ENCODE results near the gene AVEN.

Gene AVEN

GRCh38 chr15:33846142-33846541 is 192.9 kb downstream of the AVEN start:
- no peak overlapping the region for H2BK120ac ChIP-seq (ENCODE audit: insufficient read depth, low read length, poor library complexity)
- no peak overlapping the region for H2AFZ ChIP-seq (ENCODE audit: insufficient read depth, low read length, poor library complexity)
- H3K23ac ChIP-seq (ENCODE audit: low read length) = no peak overlapping the region
- DNase-seq = peak; percentile 86 to 96
- H3K27me3 ChIP-seq (ENCODE audit: insufficient read depth, low read length) = no peaks in the 10 kb centered on the region
- H3K9ac ChIP-seq (ENCODE audit: low read length) = no peak overlapping the region
- H4K8ac ChIP-seq (ENCODE audit: low read depth, low read length) = no peak overlapping the region
- peaks cover 6% of the 10 kb centered on the region in 2 experiments for H3K36me3 ChIP-seq (ENCODE audit: control insufficient read depth in 1 of 2, insufficient read depth in 2 of 2, low read length in 2 of 2)
- no peak overlapping the region for H3K4ac ChIP-seq (ENCODE audit: low read depth, low read length)
- H2BK12ac ChIP-seq (ENCODE audit: low read length) = no peak overlapping the region
- H4K12ac ChIP-seq (ENCODE audit: low read depth, low read length) = no peak overlapping the region
- no peak overlapping the region for H2AK5ac ChIP-seq (ENCODE audit: low read length)
- no peaks in the 10 kb centered on the region for H3K79me2 ChIP-seq (ENCODE audit: control insufficient read depth, insufficient read depth, low read length, poor library complexity)
- no peak overlapping the region for H3K4me3 ChIP-seq (ENCODE audit: low read depth, low read length)
- H3K4me2 ChIP-seq (ENCODE audit: low read length) = no peak overlapping the region
- H3K27ac ChIP-seq (ENCODE audit: low read depth, low read length) = peak overlapping the region; percentile 35
- WGBS (ENCODE audit: extremely low coverage, insufficient coverage, insufficient read length) = no CpG with 5 or more reads among the region's 2 CpGs
- peaks cover 7 to 11% of the 10 kb centered on the region in 2 experiments for H3K4me1 ChIP-seq (ENCODE audit: control insufficient read depth in 1 of 2, insufficient read depth in 2 of 2, low read length in 2 of 2)
- H4K91ac ChIP-seq (ENCODE audit: low read depth, low read length) = no peak overlapping the region
- H2BK5ac ChIP-seq (ENCODE audit: low read depth, low read length, poor library complexity) = no peak overlapping the region
- no peak overlapping the region for H3K14ac ChIP-seq (ENCODE audit: low read length)
- H3K18ac ChIP-seq (ENCODE audit: low read length) = no peak overlapping the region
- H3K79me1 ChIP-seq (ENCODE audit: low read length) = peaks cover 4% of the 10 kb centered on the region
- no peaks in the 10 kb centered on the region for H3K9me3 ChIP-seq (ENCODE audit: insufficient read depth, low read depth, low read length)

DNA sequence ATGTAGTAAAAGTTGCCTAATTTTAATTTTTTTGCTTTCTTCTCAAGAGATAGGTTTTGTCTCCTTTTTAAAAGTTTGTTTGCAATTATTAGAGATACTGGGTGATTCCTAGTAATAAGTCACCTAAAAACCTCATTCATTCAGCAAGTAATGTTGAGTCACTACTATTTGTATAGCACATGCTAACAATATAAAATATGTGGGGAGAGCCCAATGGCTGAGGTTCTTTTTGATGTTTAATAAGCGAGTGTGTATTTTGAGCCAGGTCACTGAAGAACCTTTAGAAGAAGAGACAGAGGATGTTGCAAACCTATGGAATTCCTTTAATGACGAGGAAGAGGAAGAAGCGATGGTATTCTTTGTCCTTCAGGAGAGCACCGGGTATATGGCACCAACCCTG is 194.4 kb downstream of the AVEN start:
- Histone ChIP-seq H3K23ac (ENCODE audit: low read length) (no peak overlapping the region), H4K12ac (ENCODE audit: low read depth, low read length) (no peak overlapping the region), H2AK5ac (ENCODE audit: low read length) (no peak overlapping the region), H2BK5ac (ENCODE audit: low read depth, low read length, poor library complexity) (no peak overlapping the region), H3K4me2 (ENCODE audit: low read length) (no peak overlapping the region), H3K36me3 (ENCODE audit: control insufficient read depth in 1 of 2, insufficient read depth in 2 of 2, low read length in 2 of 2) (peaks cover 6% of the 10 kb centered on the region in 2 experiments), H2BK120ac (ENCODE audit: insufficient read depth, low read length, poor library complexity) (no peak overlapping the region), H3K4me1 (ENCODE audit: control insufficient read depth in 1 of 2, insufficient read depth in 2 of 2, low read length in 2 of 2) (peaks cover 7 to 11% of the 10 kb centered on the region in 2 experiments), H4K91ac (ENCODE audit: low read depth, low read length) (no peak overlapping the region), H3K27ac (ENCODE audit: low read depth, low read length) (no peak overlapping the region), H3K9ac (ENCODE audit: low read length) (no peak overlapping the region), H3K79me2 (ENCODE audit: control insufficient read depth, insufficient read depth, low read length, poor library complexity) (no peaks in the 10 kb centered on the region), H4K8ac (ENCODE audit: low read depth, low read length) (no peak overlapping the region), H3K4ac (ENCODE audit: low read depth, low read length) (no peak overlapping the region), H3K18ac (ENCODE audit: low read length) (no peak overlapping the region), H3K27me3 (ENCODE audit: insufficient read depth, low read length) (no peaks in the 10 kb centered on the region), H2BK12ac (ENCODE audit: low read length) (no peak overlapping the region), H2AFZ (ENCODE audit: insufficient read depth, low read length, poor library complexity) (no peak overlapping the region), H3K9me3 (ENCODE audit: insufficient read depth, low read depth, low read length) (no peaks in the 10 kb centered on the region), H3K14ac (ENCODE audit: low read length) (no peak overlapping the region), H3K4me3 (ENCODE audit: low read depth, low read length) (no peak overlapping the region), H3K79me1 (ENCODE audit: low read length) (peaks cover 4% of the 10 kb centered on the region)
- no CpG with 5 or more reads among the region's 4 CpGs for WGBS (ENCODE audit: extremely low coverage, insufficient coverage, insufficient read length)
- DNase-seq = no peak

DNA sequence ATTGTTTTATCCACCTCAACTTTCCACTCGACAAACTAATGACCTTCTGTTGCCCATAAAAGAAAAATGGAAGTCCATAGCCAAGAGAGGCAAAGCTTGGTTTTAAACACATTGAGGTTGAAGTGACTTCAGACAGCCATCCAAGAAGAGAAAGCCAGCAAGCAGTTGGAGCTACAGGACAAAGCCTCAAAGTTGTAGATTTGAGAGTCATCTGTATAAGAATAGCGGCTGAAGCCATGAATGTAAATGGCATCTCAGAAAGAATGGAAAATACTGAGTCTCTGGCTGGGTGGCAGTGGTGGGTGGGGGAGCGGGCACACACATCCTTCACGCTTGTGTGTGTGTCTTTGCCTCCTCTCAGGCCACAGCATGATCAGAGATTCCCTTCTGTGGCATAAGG is 194.8 kb downstream of the AVEN start:
- no peak overlapping the region for H3K4me2 ChIP-seq (ENCODE audit: low read length)
- no peak overlapping the region for H3K18ac ChIP-seq (ENCODE audit: low read length)
- no peak overlapping the region for H4K8ac ChIP-seq (ENCODE audit: low read depth, low read length)
- no peak overlapping the region for H4K12ac ChIP-seq (ENCODE audit: low read depth, low read length)
- H3K79me2 ChIP-seq (ENCODE audit: control insufficient read depth, insufficient read depth, low read length, poor library complexity) = no peaks in the 10 kb centered on the region
- no peak overlapping the region for H4K91ac ChIP-seq (ENCODE audit: low read depth, low read length)
- H3K9ac ChIP-seq (ENCODE audit: low read length) = no peak overlapping the region
- H3K4me1 ChIP-seq (ENCODE audit: control insufficient read depth in 1 of 2, insufficient read depth in 2 of 2, low read length in 2 of 2) = peaks cover 7 to 11% of the 10 kb centered on the region in 2 experiments
- H3K4ac ChIP-seq (ENCODE audit: low read depth, low read length) = no peak overlapping the region
- no peak overlapping the region for H2AFZ ChIP-seq (ENCODE audit: insufficient read depth, low read length, poor library complexity)
- no peak overlapping the region for H2BK5ac ChIP-seq (ENCODE audit: low read depth, low read length, poor library complexity)
- DNase-seq = no peak
- H3K23ac ChIP-seq (ENCODE audit: low read length) = no peak overlapping the region
- no peak overlapping the region for H2BK120ac ChIP-seq (ENCODE audit: insufficient read depth, low read length, poor library complexity)
- H3K79me1 ChIP-seq (ENCODE audit: low read length) = peaks cover 4% of the 10 kb centered on the region
- H2AK5ac ChIP-seq (ENCODE audit: low read length) = no peak overlapping the region
- no CpG with 5 or more reads among the region's 4 CpGs for WGBS (ENCODE audit: extremely low coverage, insufficient coverage, insufficient read length)
- H3K27ac ChIP-seq (ENCODE audit: low read depth, low read length) = no peak overlapping the region
- no peaks in the 10 kb centered on the region for H3K27me3 ChIP-seq (ENCODE audit: insufficient read depth, low read length)
- no peaks in the 10 kb centered on the region for H3K9me3 ChIP-seq (ENCODE audit: insufficient read depth, low read depth, low read length)
- no peak overlapping the region for H2BK12ac ChIP-seq (ENCODE audit: low read length)
- H3K36me3 ChIP-seq (ENCODE audit: control insufficient read depth in 1 of 2, insufficient read depth in 2 of 2, low read length in 2 of 2) = peaks cover 6% of the 10 kb centered on the region in 2 experiments
- H3K14ac ChIP-seq (ENCODE audit: low read length) = no peak overlapping the region
- H3K4me3 ChIP-seq (ENCODE audit: low read depth, low read length) = no peak overlapping the region

GRCh38 chr15:33840615-33841014 is 198.4 kb downstream of the AVEN start:
- no CpG with 5 or more reads among the region's 3 CpGs for whole genome bisulfite sequencing (ENCODE audit: extremely low coverage, insufficient coverage, insufficient read length)

More at GRCh38 chr15:33840615-33841014, 198.4 kb downstream of the AVEN start:
- Histone ChIP-seq H2BK12ac (ENCODE audit: low read length) (no peak overlapping the region), H3K14ac (ENCODE audit: low read length) (no peak overlapping the region), H3K4me2 (ENCODE audit: low read length) (no peak overlapping the region), H4K91ac (ENCODE audit: low read depth, low read length) (no peak overlapping the region), H3K4me3 (ENCODE audit: low read depth, low read length) (no peak overlapping the region), H2BK120ac (ENCODE audit: insufficient read depth, low read length, poor library complexity) (no peak overlapping the region), H2AK5ac (ENCODE audit: low read length) (no peak overlapping the region), H3K18ac (ENCODE audit: low read length) (no peak overlapping the region), H4K12ac (ENCODE audit: low read depth, low read length) (no peak overlapping the region), H3K9me3 (ENCODE audit: insufficient read depth, low read depth, low read length) (peaks cover 2% of the 10 kb centered on the region), H2BK5ac (ENCODE audit: low read depth, low read length, poor library complexity) (no peak overlapping the region), H3K4ac (ENCODE audit: low read depth, low read length) (no peak overlapping the region), H3K27me3 (ENCODE audit: insufficient read depth, low read length) (no peaks in the 10 kb centered on the region), H3K4me1 (ENCODE audit: control insufficient read depth in 1 of 2, insufficient read depth in 2 of 2, low read length in 2 of 2) (no peaks in the 10 kb centered on the region), H3K27ac (ENCODE audit: low read depth, low read length) (no peak overlapping the region), H3K23ac (ENCODE audit: low read length) (no peak overlapping the region), H3K36me3 (ENCODE audit: control insufficient read depth in 1 of 2, insufficient read depth in 2 of 2, low read length in 2 of 2) (peaks cover 4 to 12% of the 10 kb centered on the region in 2 experiments), H4K8ac (ENCODE audit: low read depth, low read length) (no peak overlapping the region), H2AFZ (ENCODE audit: insufficient read depth, low read length, poor library complexity) (no peak overlapping the region), H3K79me2 (ENCODE audit: control insufficient read depth, insufficient read depth, low read length, poor library complexity) (no peaks in the 10 kb centered on the region), H3K9ac (ENCODE audit: low read length) (no peak overlapping the region), H3K79me1 (ENCODE audit: low read length) (no peaks in the 10 kb centered on the region)
- no peak for DNase-seq
